ENCODE measurements around the gene DKKL1. TPM values are rescaled to one million over a fixed set of nuclear protein-coding genes. Genes with fewer than 3 reads are reported as not detected.
"Not testable (repeated sequence)": the region's sequence is repeated elsewhere in the genome, so short reads cannot be mapped to it uniquely, and the experiment has no call there.

The DKKL1 gene
- total RNA-seq, 2 donors from 2014 or later = not detected

GRCh38 chr19:49359851-49360820 lies 3.5 kb upstream of the DKKL1 start:
- intact Hi-C loops (cut with DNase I) = no loop called here
- no peak for DNase-seq (ENCODE audit: low spot score)

GRCh38 chr19:49361438-49362047 lies 2.1 kb upstream of the DKKL1 start:
- DNase-seq (ENCODE audit: low spot score) = peak; percentile 93
- intact Hi-C loops (cut with DNase I) = no loop called here

- intact Hi-C loops (cut with DNase I) = no loop called here
- peak; percentile 92 for DNase-seq (ENCODE audit: low spot score)
Observed at GRCh38 chr19:49362048-49362928, 1.4 kb upstream of the DKKL1 start, which contains the start of gene TEAD2. Gene TEAD2, minus strand, starts transcription at chr19:49362416. Its CDS starts 2,341 bp downstream, at chr19:49360075.

- intact Hi-C loops (cut with DNase I) = no loop called here
- DNase-seq (ENCODE audit: low spot score) = no peak
Observed at GRCh38 chr19:49362929-49363267, 779 bp upstream of the DKKL1 start.

- intact Hi-C loops (cut with DNase I) = no loop called here
- peak; percentile 80 for DNase-seq (ENCODE audit: low spot score)
Observed at GRCh38 chr19:49364083-49364737, 533 bp downstream of the DKKL1 start.

GRCh38 chr19:49366110-49366509 lies 2.4 kb downstream of the DKKL1 start:
- no peak for DNase-seq (ENCODE audit: low spot score)
- intact Hi-C loops (cut with DNase I) = no loop called here

GRCh38 chr19:49368711-49369358 lies 5.2 kb downstream of the DKKL1 start:
- intact Hi-C loops (cut with DNase I) = no loop called here
- no peak for DNase-seq (ENCODE audit: low spot score)

- intact Hi-C loops (cut with DNase I) = no loop called here
- no peak for DNase-seq (ENCODE audit: low spot score)
Observed at GRCh38 chr19:49371184-49371583, 7.5 kb downstream of the DKKL1 start.

GRCh38 chr19:49373174-49373573 lies 9.5 kb downstream of the DKKL1 start:
- intact Hi-C loops (cut with DNase I) = not testable (repeated sequence)

GRCh38 chr19:49374665-49375434 lies 11.2 kb downstream of the DKKL1 start:
- intact Hi-C loops (cut with DNase I) = no loop called here
- peak; percentile 56 for DNase-seq (ENCODE audit: low spot score)

More at GRCh38 chr19:49373174-49373573, 9.5 kb downstream of the DKKL1 start:
- not testable (repeated sequence) for DNase-seq (ENCODE audit: low spot score)

GRCh38 chr19:49378512-49378911 lies 14.8 kb downstream of the DKKL1 start:
- intact Hi-C loops (cut with DNase I) = no loop called here
- no peak for DNase-seq (ENCODE audit: low spot score)

- DNase-seq (ENCODE audit: low spot score) = no peak
- intact Hi-C loops (cut with DNase I) = no loop called here
Observed at GRCh38 chr19:49380391-49380790, 16.7 kb downstream of the DKKL1 start.

- intact Hi-C loops (cut with DNase I) = no loop called here
- DNase-seq (ENCODE audit: low spot score) = no peak
Observed at GRCh38 chr19:49382639-49383038, 19.0 kb downstream of the DKKL1 start.

- intact Hi-C loops (cut with DNase I) = no loop called here
- no peak for DNase-seq (ENCODE audit: low spot score)
Observed at GRCh38 chr19:49383599-49383998, 19.9 kb downstream of the DKKL1 start.

- intact Hi-C loops (cut with DNase I) = no loop called here
- peak; percentile 95 for DNase-seq (ENCODE audit: low spot score)
Observed at GRCh38 chr19:49387936-49388372, 24.3 kb downstream of the DKKL1 start, which contains the start of gene KASH5. Gene KASH5, plus strand, starts transcription at chr19:49388249. Its CDS starts 2,635 bp downstream, at chr19:49390884.

- DNase-seq (ENCODE audit: low spot score) = peak; percentile 72
- intact Hi-C loops (cut with DNase I) = no loop called here
Observed at GRCh38 chr19:49389406-49389805, 25.7 kb downstream of the DKKL1 start.

- peak; percentile 68 for DNase-seq (ENCODE audit: low spot score)
- intact Hi-C loops (cut with DNase I) = loop anchor here (2.0 to 5.0 kb wide), 2 partner anchors 50 to 52 kb away; partner anchors contain the start of gene SLC17A7 (in 2 of the 2)
Observed at GRCh38 chr19:49390131-49390928, 26.7 kb downstream of the DKKL1 start.
